GM19238 (cell line): Measurements from ENCODE around the gene TAF6.

Experiments
- DNase-seq: peaks from one replicate; pipeline ENCODE4 v3.0.0; 2011; ENCODE audit warnings: low spot score; ENCODE audit not compliant: insufficient read length

TAF6 gene

DNA sequence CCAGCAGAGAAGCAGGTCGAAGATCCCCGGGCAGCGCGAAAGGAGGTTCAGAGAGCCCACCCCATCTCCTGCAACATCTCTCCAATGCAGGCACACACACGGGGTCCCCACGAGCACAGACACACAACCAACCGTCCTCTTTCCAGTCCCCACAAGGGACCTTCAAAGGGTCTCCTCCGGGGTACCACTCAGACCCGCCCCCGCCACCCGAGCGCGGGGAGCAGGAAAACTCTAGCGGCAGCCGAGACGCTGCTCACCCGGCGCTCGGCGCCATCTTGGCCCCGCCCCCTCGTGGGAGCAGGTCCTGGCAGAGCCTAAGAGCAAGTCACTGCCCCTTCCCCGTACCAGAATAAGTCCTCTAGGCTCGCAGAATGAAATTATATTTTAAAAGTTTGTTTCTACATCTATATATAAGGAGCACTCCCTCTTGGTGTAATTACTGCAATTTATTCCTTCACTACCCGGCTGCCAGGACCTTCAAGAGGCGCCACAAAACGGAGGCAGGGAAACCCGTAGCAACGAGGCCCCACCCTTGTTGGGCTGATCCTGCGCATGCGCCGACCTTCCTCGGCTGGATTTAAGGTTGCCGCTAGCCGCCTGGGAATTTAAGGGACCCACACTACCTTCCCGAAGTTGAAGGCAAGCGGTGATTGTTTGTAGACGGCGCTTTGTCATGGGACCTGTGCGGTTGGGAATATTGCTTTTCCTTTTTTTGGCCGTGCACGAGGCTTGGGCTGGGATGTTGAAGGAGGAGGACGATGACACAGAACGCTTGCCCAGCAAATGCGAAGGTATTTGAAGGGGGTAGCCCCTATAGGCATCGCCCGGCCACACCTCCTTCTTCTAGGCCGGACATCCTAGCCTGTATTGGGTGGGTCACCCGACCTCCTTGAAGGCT is at the start of gene TAF6, which contains the start of gene CNPY4:
TSS of gene TAF6 (minus strand) at position 287 of the 898 bp plus-strand sequence. CDS start 5,149 bp downstream, outside the sequence.
TSS of gene CNPY4 (plus strand) at position 563 of the 898 bp plus-strand sequence. CDS start at position 674, 111 bp downstream.
- peak; percentile 98 for DNase-seq

GRCh38 chr7:100167912-100168323 is 48.8 kb upstream of the TAF6 start:
- DNase-seq, result no peak

DNA sequence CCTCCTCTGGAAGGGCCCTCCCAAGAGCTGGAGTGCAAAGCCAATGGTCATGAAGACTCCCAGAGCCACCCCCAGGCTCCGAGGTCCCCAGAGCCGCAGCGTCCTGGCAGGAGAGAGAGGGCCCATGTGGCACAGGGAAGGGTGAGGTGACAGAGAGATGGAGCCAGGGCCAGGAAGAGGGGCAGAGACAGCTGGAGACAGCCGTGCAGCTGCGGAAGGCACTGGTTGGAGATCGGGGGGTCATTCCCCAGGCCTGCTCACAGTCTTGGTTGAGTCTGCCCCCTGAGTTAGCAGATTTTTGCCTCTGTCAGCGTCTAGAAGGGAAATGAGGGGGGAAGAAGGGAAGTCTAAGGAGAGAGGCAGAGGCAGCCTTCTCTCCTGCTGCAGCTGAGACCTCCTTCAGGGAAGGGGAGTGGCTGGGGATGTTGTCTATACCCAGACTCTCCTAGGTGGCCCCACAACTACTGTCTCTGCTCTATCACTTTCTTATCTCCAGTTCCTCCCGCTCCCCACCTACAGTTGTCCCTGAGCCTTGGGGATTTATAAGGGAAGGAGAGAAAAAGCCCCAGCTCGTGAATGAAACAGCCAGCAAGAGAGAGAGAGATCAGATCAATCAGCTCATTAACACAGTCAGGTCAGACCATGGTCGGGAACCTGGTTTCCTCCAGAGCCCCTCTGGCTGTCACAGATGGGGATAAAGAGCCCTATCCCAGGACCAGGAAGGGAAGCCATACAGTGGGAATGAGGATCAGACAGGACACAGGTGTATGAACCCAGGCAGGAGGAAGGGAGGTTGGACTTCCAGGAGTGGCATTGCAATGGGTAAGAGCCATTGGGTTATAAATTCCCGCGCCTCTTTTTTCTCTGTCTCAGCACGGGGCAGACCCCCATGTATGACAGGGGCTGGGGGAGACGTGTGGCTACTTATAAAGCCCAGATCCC is 48.1 kb upstream of the TAF6 start:
- no peak for DNase-seq

- no peak for DNase-seq
These were observed 47.3 kb upstream of the TAF6 start for GRCh38 chr7:100166317-100166940.

- no peak for DNase-seq
These were observed 44.7 kb upstream of the TAF6 start for GRCh38 chr7:100163871-100164270.

DNA sequence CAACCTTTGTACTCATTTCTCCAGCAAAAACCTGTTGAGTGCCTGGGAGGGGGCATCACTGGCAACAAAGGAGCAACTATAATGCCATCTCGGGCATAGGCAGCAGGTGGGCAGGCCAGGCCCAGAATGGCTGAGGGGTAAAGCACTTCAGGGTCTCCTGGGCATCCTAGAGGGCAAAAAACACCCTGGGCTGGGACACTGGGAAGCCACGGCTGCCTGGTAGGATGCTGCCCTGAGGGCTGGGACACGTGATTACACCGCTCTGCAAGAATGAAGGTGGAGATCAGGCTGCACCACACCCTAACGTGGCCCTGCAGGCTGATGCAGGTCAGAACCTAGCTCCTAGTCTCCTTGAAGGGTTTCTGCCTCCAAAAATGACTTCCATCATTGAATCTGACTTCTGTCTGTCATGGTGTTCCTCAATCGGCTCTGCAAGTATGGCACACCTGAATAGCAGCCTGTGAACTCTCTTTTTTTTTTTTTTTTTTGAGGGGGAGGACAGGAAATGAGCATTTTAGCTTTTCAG is 43.9 kb upstream of the TAF6 start:
- DNase-seq, result no peak

GRCh38 chr7:100160067-100160466 is 40.9 kb upstream of the TAF6 start:
- DNase-seq, result no peak

DNA sequence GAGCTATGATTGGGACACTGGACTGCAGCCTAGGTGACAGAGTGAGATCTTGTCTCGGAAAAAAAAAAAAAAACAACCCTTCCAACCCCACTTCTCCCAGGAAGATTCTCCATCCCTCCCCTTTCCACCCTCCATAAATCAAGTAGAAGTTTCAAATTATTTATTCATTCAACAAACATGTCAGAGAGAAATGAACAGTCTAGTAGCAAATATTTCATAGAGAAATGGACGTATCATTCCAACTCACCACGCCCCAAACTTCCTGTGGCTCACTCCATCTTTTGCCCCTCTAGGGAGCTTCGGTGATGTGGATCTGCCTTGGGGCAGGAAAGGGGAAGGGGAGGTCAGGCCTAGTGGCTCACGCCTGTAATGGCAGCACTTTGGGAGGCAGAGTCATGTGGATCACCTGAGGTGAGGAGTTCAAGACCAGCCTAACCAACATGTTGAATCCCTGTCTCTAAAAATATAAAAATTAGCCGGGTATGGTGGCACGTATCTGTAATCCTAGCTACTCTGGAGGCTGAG is 40.0 kb upstream of the TAF6 start:
- no peak for DNase-seq

DNA sequence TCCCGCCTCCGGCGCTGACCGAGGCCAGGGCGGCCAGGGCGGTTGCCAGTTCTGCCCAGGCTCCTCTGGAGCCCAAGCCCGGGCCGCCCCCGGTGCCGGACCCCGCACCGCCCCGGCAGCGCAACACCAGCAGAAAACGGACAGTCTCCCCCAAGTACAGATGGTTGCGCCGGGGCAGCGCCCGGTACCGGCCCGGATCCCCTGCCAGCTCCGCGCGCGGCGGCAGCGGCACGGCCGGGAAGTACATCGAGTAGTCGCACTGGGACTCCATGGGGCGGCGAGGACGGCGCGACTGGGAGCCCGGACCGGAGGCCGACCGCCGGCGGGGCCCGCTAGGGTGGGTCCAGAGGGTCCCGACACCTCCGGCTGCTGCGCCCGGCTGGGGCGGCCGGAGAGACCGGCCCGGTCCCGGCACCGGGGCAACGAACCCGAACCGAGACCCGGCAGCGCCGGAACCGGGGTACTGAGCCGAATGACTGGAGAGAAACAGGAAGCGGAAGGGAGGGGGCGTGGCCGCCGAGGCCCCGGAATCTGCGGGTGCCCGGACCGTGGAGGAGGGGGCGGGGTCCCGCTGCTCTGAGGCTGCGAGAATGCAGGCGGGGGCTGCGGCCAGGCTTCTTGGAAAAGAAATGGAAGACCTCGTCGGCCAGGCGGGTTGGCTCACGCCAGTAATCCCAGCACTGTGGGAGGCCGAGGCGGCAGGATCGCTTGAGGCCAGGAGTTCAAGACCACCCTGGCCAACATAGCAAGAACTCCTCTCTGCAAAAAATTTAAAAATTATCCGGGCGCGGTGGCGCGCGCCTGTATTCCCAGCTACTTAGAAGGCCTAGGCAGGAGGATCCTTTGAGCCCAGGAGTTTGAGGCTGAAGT is 39.3 kb upstream of the TAF6 start, which contains the start of gene TRAPPC14:
TSS of gene TRAPPC14 (minus strand) at position 495 of the 870 bp plus-strand sequence. CDS start at position 271, 224 bp downstream.
- peak; percentile 95 for DNase-seq

- no peak for DNase-seq
These were observed 38.4 kb upstream of the TAF6 start for GRCh38 chr7:100157334-100158228.

- no peak for DNase-seq
These were observed 37.8 kb upstream of the TAF6 start for GRCh38 chr7:100157069-100157333.

DNA sequence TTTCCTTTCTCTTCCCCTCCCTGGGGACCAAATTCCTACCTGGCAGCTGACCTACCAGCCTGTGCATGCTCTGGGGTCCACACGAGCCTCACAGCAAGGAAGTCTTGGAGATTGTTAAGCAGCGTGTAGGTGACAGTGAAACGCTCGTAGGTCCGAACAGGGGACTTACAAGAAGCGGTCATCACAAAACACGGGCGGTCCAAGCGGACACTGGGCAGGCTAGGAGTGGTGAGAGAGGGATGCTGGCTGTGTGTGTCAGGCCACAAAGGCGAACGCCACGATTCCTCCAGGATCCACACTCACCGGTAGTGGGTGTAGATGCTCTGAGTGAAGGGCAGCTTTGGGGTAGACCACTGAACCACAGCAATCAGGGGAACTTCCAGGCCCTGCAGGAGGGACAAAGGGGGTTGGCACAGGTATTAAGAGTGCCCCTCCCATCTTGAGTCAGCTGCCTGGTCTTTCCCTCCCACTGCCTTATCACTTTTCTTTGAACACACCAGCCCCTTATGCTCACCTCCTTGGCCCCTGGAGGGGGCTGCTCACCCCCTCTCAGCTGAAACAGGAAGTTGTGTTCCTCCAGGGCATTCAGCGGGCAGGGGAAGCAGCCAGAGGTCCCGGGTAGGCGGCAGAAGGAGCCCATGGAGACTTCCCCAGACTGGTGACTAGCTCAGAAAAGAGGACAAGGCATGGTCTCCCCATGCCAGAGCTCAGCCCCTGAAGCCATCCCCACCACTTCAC is 37.3 kb upstream of the TAF6 start:
- DNase-seq, result no peak

GRCh38 chr7:100155553-100156317 is 36.6 kb upstream of the TAF6 start:
- DNase-seq, result no peak

GRCh38 chr7:100154651-100155491 is 35.7 kb upstream of the TAF6 start:
- no peak for DNase-seq

DNA sequence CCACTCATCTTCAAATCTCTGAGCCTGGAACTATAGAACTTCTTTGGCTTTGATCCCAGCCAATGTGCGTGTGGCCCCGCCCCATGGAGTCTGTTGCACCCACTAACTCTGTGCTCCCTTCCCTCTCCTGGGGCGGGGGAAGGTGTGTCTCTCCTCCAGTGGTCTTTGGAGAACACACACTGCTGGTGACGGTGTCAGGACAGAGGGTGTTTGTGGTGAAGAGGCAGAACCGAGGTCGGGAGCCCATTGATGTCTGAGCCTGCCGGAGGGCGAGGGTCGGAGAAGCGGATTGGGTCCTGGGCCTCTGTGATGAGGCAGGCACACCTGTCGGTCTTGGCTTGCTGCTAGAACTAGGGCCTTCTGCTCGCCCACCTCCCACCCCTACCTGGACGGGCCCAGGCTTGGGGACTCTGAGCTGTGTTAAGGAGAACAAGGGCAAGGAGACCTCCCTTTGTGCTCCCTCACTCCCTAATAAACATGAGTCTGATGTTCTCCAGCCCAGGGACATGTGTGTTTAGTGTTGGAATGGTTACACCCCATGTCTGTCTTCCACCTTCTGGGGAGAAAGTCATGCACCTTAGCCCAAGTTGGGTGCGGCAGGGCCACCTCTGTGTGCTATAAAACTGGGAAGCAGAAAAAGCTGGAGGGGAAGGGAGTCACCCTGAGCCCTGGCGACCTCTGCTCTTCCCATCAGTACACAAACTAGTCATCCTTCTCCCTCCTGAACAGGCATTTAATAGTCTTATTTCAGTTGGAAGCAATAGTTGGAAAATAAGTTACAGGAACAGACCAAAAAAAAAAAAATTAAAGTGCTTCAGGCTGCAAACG is 34.8 kb upstream of the TAF6 start:
- no peak for DNase-seq
